ENCODE results near the gene BPTF.
"Not testable (repeated sequence)": the region's sequence is repeated elsewhere in the genome, so short reads cannot be mapped to it uniquely, and the experiment has no call there.

- TF ChIP-seq CTCF (IDR thresholded peaks at IDR 0.05 in 4 of 5, conservative IDR thresholded peaks at IDR 0.05 in 1 of 5); POLR2A (IDR thresholded peaks at IDR 0.05): not testable (repeated sequence)
Measured at GRCh38 chr17:67976306-67976705, 151.0 kb downstream of the BPTF start.
